ENCODE data around the gene BLCAP.

GRCh38 chr20:37545516-37545915 is 17.8 kb upstream of the BLCAP start:
- TF ChIP-seq CTCF (conservative IDR thresholded peaks at IDR 0.05) (no peak), EZH2 (IDR thresholded peaks at IDR 0.05; ENCODE audit: low read depth) (no peak)

All from PC-9 (cell line).